Measurements from ENCODE around the gene ABLIM2.
A peak's percentile ranks its signal among the peaks of the same experiment; 100 is the strongest.

ABLIM2 gene

GRCh38 chr4:7987148-7987989, 171.2 kb downstream of the ABLIM2 start:
- peak in 45 of 51 donors; percentile 5 to 79 (median 40) for DNase-seq

- DNase-seq = no peak
Observed at GRCh38 chr4:7985891-7986441, 172.6 kb downstream of the ABLIM2 start.

- no peak for DNase-seq
Observed at GRCh38 chr4:7985072-7985471, 173.5 kb downstream of the ABLIM2 start.

- DNase-seq = no peak
Observed at GRCh38 chr4:7984286-7984925, 174.2 kb downstream of the ABLIM2 start.

- DNase-seq = no peak
Observed at GRCh38 chr4:7983296-7983695, 175.3 kb downstream of the ABLIM2 start.

GRCh38 chr4:7981738-7982394, 176.7 kb downstream of the ABLIM2 start:
- DNase-seq = no peak

- no peak for DNase-seq
Observed at GRCh38 chr4:7980036-7980435, 178.6 kb downstream of the ABLIM2 start.

GRCh38 chr4:7979652-7979968, 179.0 kb downstream of the ABLIM2 start:
- DNase-seq = no peak

GRCh38 chr4:7978907-7979651, 179.5 kb downstream of the ABLIM2 start:
- DNase-seq = no peak

- no peak for DNase-seq
Observed at GRCh38 chr4:7978489-7978888, 180.1 kb downstream of the ABLIM2 start.

GRCh38 chr4:7976634-7977033, 182.0 kb downstream of the ABLIM2 start:
- DNase-seq = no peak

- no peak for DNase-seq
Observed at GRCh38 chr4:7976025-7976424, 182.6 kb downstream of the ABLIM2 start.

GRCh38 chr4:7974425-7974824, 184.2 kb downstream of the ABLIM2 start:
- no peak for DNase-seq

- DNase-seq = peak in 2 of 51 donors; percentile 18 to 19
Observed at GRCh38 chr4:7973545-7973981, 185.1 kb downstream of the ABLIM2 start.

GRCh38 chr4:7971881-7972500, 186.6 kb downstream of the ABLIM2 start:
- DNase-seq = no peak

- DNase-seq = no peak
Observed at GRCh38 chr4:7971159-7971631, 187.4 kb downstream of the ABLIM2 start.

GRCh38 chr4:7970361-7970946, 188.2 kb downstream of the ABLIM2 start:
- no peak for DNase-seq

- DNase-seq = no peak
Observed at GRCh38 chr4:7968262-7968896, 190.2 kb downstream of the ABLIM2 start.

- DNase-seq = no peak
Observed at GRCh38 chr4:7967501-7968261, 190.9 kb downstream of the ABLIM2 start.

Measured in hypothalamus (tissue), 51 donors.